Measurements from ENCODE around the gene PREP.

GRCh38 chr6:105330364-105330763, 72.5 kb downstream of the PREP start:
- TF ChIP-seq CTCF (conservative IDR thresholded peaks at IDR 0.05) (no peak), EZH2 (IDR thresholded peaks at IDR 0.05; ENCODE audit: low read depth) (no peak)

All from PC-9 (cell line).